ENCODE data around the gene ANXA5. TPM values are rescaled to one million over a fixed set of nuclear protein-coding genes. Genes with fewer than 3 reads are reported as not detected.

The ANXA5 gene
- total and polyA plus RNA-seq, 2 of the 4 experiments (the other 2 are of a cell fraction) = 780 to 1,448 TPM

DNA sequence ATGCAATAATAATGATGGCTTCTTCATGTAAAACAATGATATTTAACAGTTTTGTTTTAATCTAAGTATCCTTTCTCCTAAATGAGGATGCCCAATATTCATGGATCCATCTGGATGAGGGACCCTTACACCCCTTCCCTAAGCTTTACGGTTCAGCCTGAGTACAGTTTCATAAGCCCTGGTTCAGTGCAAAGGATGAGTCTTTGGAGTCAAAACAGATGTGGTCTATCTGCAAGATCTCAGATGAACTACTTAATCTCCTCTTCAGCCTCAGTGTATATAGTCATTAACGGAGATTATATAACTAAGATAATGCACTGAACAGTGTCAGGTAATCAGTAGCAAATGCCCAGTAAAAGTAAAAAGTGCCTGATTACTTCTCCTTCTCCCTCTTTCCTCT, 22.1 kb downstream of the ANXA5 start:
- H3K23ac ChIP-seq (ENCODE audit: low read depth, low read length) = no peak overlapping the region
- peaks cover 20% of the 10 kb centered on the region for H3K4me1 ChIP-seq (ENCODE audit: control insufficient read depth, insufficient read depth, low read length)
- ChIA-PET CTCF (no interaction called here), POLR2A (ENCODE audit: unreplicated experiment) (no interaction called here)
- ATAC-seq (ENCODE audit: low read depth) = no peak
- peak overlapping the region; percentile 55; the same call in 1 of the 2 replicates for H3K14ac ChIP-seq (replicated peaks; ENCODE audit: low read depth, low read length)
- no peak for TF ChIP-seq RCOR1 (IDR thresholded peaks at IDR 0.05; ENCODE audit: insufficient replicate concordance, low read length)
- no peak for TF ChIP-seq RFX5 (IDR thresholded peaks at IDR 0.05; ENCODE audit: low read depth, low read length)
- no peak for TF ChIP-seq BHLHE40 (IDR thresholded peaks at IDR 0.05; ENCODE audit: low read depth, low read length)
- no peak for TF ChIP-seq POLR2A (IDR thresholded peaks at IDR 0.05; ENCODE audit: low read depth, low read length)
- TF ChIP-seq MXI1 (IDR thresholded peaks at IDR 0.05; ENCODE audit: borderline replicate concordance, low read depth, low read length) = no peak
- no peak for TF ChIP-seq CEBPB (IDR thresholded peaks at IDR 0.05; ENCODE audit: low read depth, low read length)
- no peak for TF ChIP-seq RAD21 (IDR thresholded peaks at IDR 0.05; ENCODE audit: low read length)
- TF ChIP-seq CHD1 (IDR thresholded peaks at IDR 0.05; ENCODE audit: low read depth, low read length) = no peak
- TF ChIP-seq, protein P1, sequence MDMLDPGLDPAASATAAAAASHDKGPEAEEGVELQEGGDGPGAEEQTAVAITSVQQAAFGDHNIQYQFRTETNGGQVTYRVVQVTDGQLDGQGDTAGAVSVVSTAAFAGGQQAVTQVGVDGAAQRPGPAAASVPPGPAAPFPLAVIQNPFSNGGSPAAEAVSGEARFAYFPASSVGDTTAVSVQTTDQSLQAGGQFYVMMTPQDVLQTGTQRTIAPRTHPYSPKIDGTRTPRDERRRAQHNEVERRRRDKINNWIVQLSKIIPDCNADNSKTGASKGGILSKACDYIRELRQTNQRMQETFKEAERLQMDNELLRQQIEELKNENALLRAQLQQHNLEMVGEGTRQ (IDR thresholded peaks at IDR 0.05; ENCODE audit: low read depth, low read length) = no peak
- no peak for TF ChIP-seq MAZ (IDR thresholded peaks at IDR 0.05; ENCODE audit: borderline replicate concordance, low read depth, low read length)
- TF ChIP-seq SMC3 (IDR thresholded peaks at IDR 0.05; ENCODE audit: low read depth, low read length) = no peak
- no peak for TF ChIP-seq NFE2L2 (IDR thresholded peaks at IDR 0.05; ENCODE audit: low read depth, low read length)
- TF ChIP-seq, protein P2, sequence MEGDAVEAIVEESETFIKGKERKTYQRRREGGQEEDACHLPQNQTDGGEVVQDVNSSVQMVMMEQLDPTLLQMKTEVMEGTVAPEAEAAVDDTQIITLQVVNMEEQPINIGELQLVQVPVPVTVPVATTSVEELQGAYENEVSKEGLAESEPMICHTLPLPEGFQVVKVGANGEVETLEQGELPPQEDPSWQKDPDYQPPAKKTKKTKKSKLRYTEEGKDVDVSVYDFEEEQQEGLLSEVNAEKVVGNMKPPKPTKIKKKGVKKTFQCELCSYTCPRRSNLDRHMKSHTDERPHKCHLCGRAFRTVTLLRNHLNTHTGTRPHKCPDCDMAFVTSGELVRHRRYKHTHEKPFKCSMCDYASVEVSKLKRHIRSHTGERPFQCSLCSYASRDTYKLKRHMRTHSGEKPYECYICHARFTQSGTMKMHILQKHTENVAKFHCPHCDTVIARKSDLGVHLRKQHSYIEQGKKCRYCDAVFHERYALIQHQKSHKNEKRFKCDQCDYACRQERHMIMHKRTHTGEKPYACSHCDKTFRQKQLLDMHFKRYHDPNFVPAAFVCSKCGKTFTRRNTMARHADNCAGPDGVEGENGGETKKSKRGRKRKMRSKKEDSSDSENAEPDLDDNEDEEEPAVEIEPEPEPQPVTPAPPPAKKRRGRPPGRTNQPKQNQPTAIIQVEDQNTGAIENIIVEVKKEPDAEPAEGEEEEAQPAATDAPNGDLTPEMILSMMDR (conservative IDR thresholded peaks at IDR 0.05; ENCODE audit: low read depth, low read length) = no peak
- no peak for TF ChIP-seq MAFK (IDR thresholded peaks at IDR 0.05; ENCODE audit: low read depth, low read length)
- no peak for TF ChIP-seq FOS (IDR thresholded peaks at IDR 0.05; ENCODE audit: low read depth, low read length)
- no peak for TF ChIP-seq ELK1 (IDR thresholded peaks at IDR 0.05; ENCODE audit: borderline replicate concordance, low read depth, low read length)
- intact Hi-C loops (cut with micrococcal nuclease) = no loop called here
- no peak overlapping the region for H2BK15ac ChIP-seq (ENCODE audit: low read depth, low read length)
- no peak overlapping the region for H3K9ac ChIP-seq (ENCODE audit: low read depth, low read length)
- no peak overlapping the region for H3K27ac ChIP-seq (ENCODE audit: insufficient read depth, low read length)
- H3K9me1 ChIP-seq (ENCODE audit: insufficient read depth, low read length) = peaks cover 10% of the 10 kb centered on the region
- dilution Hi-C loops (cut with HindIII; ENCODE audit: low sequenced_read_pairs, unreplicated experiment) = no loop called here
- peak overlapping the region; percentile 35; the same call in 1 of the 2 replicates for H3K18ac ChIP-seq (ENCODE audit: low read depth, low read length)
- H3K4ac ChIP-seq (ENCODE audit: low read depth, low read length) = no peak overlapping the region
- no peaks in the 10 kb centered on the region for H3K27me3 ChIP-seq (ENCODE audit: control insufficient read depth, insufficient read depth, low read length)
- no peak for DNase-seq
- H4K8ac ChIP-seq (ENCODE audit: low read depth in 2 of 2, low read length in 2 of 2) = no peak overlapping the region
- H2BK120ac ChIP-seq (ENCODE audit: low read depth, low read length) = no peak overlapping the region
- no peak overlapping the region for H2AK5ac ChIP-seq (ENCODE audit: low read depth, low read length)
- no peak overlapping the region for H4K91ac ChIP-seq (ENCODE audit: insufficient read depth, low read depth, low read length)
- H3K4me2 ChIP-seq (ENCODE audit: low read depth, low read length) = no peak overlapping the region
- H3K56ac ChIP-seq (ENCODE audit: extremely low read depth, insufficient read depth, low read length) = no peak overlapping the region
- H3K9me3 ChIP-seq (ENCODE audit: control insufficient read depth, insufficient read depth, low read length) = no peaks in the 10 kb centered on the region
- peaks cover 19 to 59% of the 10 kb centered on the region in 2 experiments for H3K79me1 ChIP-seq (ENCODE audit: low read depth in 1 of 2, low read length in 2 of 2)
- H3K36me3 ChIP-seq (ENCODE audit: control insufficient read depth, insufficient read depth, low read length) = peaks cover 46% of the 10 kb centered on the region
- H2AFZ ChIP-seq (replicated peaks; ENCODE audit: low read length, poor library complexity) = no peak overlapping the region
- H3K4me3 ChIP-seq (ENCODE audit: insufficient read depth, low read depth, low read length) = no peak overlapping the region
- H2AK9ac ChIP-seq (replicated peaks; ENCODE audit: low read depth, low read length, poor library complexity) = no peak overlapping the region
- BruUV-seq (replicated peaks) = no TSS peak
- H2BK5ac ChIP-seq (ENCODE audit: low read depth, low read length, poor library complexity, severe bottlenecking) = peak overlapping the region; percentile 18
- H2BK20ac ChIP-seq (ENCODE audit: low read depth, low read length) = no peak overlapping the region
- WGBS, 2 experiments (ENCODE audit: extremely low coverage in 2 of 2, insufficient read length in 1 of 2) = no CpG with 5 or more reads among the region's 2 CpGs
- H4K5ac ChIP-seq (ENCODE audit: low read depth, low read length) = no peak overlapping the region; the same call in 1 of the 2 replicates
- in situ Hi-C loops (cut with MboI; ENCODE audit: low sequenced_read_pairs) = loop anchor here (5.0 kb wide), 1 partner anchor 63 kb away; no protein-coding TSS in a partner anchor
- peaks cover 64% of the 10 kb centered on the region; the same call in 1 of the 2 replicates for H4K20me1 ChIP-seq (ENCODE audit: insufficient read depth, low read length)
